ENCODE measurements around the gene DIPK1B.

- TF ChIP-seq ZNF580 (tag by site-specific recombination; IDR thresholded peaks at IDR 0.05) (no peak), ZSCAN5A (tag by site-specific recombination; IDR thresholded peaks at IDR 0.05) (no peak), ZNF561 (tag by site-specific recombination; IDR thresholded peaks at IDR 0.05; ENCODE audit: borderline replicate concordance) (no peak), ZNF26 (tag by site-specific recombination; IDR thresholded peaks at IDR 0.05) (no peak), CTCF (tag by site-specific recombination; IDR thresholded peaks at IDR 0.05) (no peak), ZNF529 (tag by site-specific recombination; IDR thresholded peaks at IDR 0.05; ENCODE audit: insufficient replicate concordance) (no peak), REST (tag by site-specific recombination; IDR thresholded peaks at IDR 0.05) (no peak), ZNF639 (tag by site-specific recombination; IDR thresholded peaks at IDR 0.05) (no peak)
Measured at GRCh38 chr9:136729926-136730325, 17.6 kb downstream of the DIPK1B start.

All from HEK293 (cell line).